ENCODE results near the gene PKIG.

The PKIG gene

DNA sequence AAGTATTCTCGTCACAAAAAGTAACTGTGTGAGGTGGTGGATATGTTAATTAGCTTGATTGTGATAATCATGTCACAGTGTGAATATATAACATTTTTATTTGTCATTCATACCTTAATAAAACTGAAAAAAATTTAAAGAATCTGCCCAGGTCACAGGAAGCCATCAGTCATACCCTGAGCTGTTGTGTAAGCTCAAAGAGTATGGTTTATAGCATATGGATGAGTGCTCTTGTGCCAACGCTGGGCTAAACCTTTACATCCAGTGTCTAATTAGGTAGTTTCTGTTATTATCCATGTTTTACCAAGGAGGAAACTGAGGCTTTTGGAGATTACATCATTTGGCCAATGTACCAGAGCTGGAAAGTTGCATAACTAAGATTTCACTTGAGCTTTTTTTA, 11.4 kb downstream of the PKIG start:
- no peaks in the 10 kb centered on the region for H3K36me3 ChIP-seq
- H3K9me3 ChIP-seq (ENCODE audit: severe bottlenecking): no peaks in the 10 kb centered on the region
- no peak for DNase-seq
- no peak overlapping the region for H3K4me3 ChIP-seq (ENCODE audit: low read depth, low read length)
- H3K27me3 ChIP-seq (ENCODE audit: insufficient read depth, low read depth, severe bottlenecking): no peaks in the 10 kb centered on the region
- no peak overlapping the region for H3K27ac ChIP-seq
- TF ChIP-seq, protein P1, sequence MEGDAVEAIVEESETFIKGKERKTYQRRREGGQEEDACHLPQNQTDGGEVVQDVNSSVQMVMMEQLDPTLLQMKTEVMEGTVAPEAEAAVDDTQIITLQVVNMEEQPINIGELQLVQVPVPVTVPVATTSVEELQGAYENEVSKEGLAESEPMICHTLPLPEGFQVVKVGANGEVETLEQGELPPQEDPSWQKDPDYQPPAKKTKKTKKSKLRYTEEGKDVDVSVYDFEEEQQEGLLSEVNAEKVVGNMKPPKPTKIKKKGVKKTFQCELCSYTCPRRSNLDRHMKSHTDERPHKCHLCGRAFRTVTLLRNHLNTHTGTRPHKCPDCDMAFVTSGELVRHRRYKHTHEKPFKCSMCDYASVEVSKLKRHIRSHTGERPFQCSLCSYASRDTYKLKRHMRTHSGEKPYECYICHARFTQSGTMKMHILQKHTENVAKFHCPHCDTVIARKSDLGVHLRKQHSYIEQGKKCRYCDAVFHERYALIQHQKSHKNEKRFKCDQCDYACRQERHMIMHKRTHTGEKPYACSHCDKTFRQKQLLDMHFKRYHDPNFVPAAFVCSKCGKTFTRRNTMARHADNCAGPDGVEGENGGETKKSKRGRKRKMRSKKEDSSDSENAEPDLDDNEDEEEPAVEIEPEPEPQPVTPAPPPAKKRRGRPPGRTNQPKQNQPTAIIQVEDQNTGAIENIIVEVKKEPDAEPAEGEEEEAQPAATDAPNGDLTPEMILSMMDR (IDR thresholded peaks at IDR 0.05; ENCODE audit: low read depth, low read length): no peak

DNA sequence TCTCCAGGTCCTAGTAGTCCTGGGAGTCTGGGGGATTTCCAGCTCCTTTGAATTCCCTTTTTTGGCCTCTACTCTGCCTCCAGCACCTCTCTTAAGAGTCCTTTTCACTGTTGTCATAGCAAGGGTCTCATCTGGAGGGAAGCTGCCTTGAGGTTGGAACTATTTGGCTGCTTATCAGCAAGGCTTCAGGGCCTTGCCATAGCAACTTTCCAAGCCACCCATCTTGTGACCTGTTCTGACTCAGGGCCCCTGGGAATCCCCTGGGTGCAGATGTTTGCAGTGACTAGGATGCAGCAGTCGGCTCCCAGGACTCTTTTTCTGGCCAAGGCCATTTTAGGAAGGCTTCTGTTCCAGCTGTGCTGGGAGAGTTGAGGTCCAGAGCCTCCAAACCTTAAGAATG, 12.4 kb downstream of the PKIG start:
- H3K27ac ChIP-seq: no peak overlapping the region
- no peaks in the 10 kb centered on the region for H3K36me3 ChIP-seq
- H3K27me3 ChIP-seq (ENCODE audit: insufficient read depth, low read depth, severe bottlenecking): no peaks in the 10 kb centered on the region
- H3K9me3 ChIP-seq (ENCODE audit: severe bottlenecking): no peaks in the 10 kb centered on the region
- no peak overlapping the region for H3K4me3 ChIP-seq (ENCODE audit: low read depth, low read length)
- DNase-seq: no peak
- TF ChIP-seq, protein P1 (IDR thresholded peaks at IDR 0.05; ENCODE audit: low read depth, low read length): no peak

DNA sequence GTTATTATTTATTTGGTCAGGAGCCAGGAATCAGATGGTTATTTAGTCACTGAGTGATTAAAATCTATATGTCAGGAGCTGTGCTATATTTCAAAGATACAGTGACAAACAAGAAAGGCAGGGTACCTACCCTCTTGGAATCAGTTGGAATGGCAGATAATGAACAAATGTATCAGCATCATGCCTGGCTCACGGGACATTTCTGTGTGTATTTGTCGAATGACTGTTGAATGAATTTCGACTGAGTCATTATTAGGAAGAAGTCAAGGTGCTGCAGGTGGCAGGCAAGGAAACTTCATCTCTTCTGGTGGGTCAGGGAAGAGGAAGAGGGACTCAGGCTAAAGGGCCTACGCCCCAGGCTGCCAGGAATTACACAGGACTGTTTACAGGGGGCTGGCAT, 13.6 kb downstream of the PKIG start:
- Histone ChIP-seq H3K27me3 (ENCODE audit: insufficient read depth, low read depth, severe bottlenecking) (no peaks in the 10 kb centered on the region), H3K27ac (no peak overlapping the region), H3K9me3 (ENCODE audit: severe bottlenecking) (no peaks in the 10 kb centered on the region), H3K36me3 (no peaks in the 10 kb centered on the region), H3K4me3 (ENCODE audit: low read depth, low read length) (no peak overlapping the region)
- no peak for DNase-seq
- TF ChIP-seq, protein P1 (IDR thresholded peaks at IDR 0.05; ENCODE audit: low read depth, low read length): no peak

- no peak overlapping the region for H3K4me3 ChIP-seq (ENCODE audit: low read depth, low read length)
- H3K36me3 ChIP-seq: no peaks in the 10 kb centered on the region
- no peaks in the 10 kb centered on the region for H3K27me3 ChIP-seq (ENCODE audit: insufficient read depth, low read depth, severe bottlenecking)
- DNase-seq: no peak
- TF ChIP-seq, protein P1 (IDR thresholded peaks at IDR 0.05; ENCODE audit: low read depth, low read length): no peak
- H3K9me3 ChIP-seq (ENCODE audit: severe bottlenecking): no peaks in the 10 kb centered on the region
- no peak overlapping the region for H3K27ac ChIP-seq
Measured at GRCh38 chr20:44596876-44597275, 14.5 kb downstream of the PKIG start.

DNA sequence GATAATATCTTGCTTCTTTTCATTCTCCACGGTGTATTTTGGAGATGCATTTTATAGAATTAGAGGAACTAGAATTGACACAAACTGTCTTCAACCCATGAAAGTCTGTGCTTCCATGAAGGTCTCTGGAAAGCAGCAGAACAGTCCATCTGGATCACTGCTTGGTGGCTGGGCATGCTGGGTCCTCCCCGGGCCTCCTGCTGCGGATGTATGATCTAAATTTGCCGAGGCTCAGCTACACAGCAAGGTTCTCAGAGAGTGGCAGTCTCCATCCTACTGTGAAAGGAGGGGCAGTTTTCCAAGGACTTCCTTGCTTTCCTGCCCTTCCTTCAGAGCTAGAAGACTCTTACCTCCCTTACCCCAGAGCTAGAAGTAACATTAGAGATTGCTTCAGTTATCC, 15.1 kb downstream of the PKIG start:
- Histone ChIP-seq H3K27me3 (ENCODE audit: insufficient read depth, low read depth, severe bottlenecking) (no peaks in the 10 kb centered on the region), H3K9me3 (ENCODE audit: severe bottlenecking) (no peaks in the 10 kb centered on the region), H3K36me3 (no peaks in the 10 kb centered on the region), H3K27ac (no peak overlapping the region), H3K4me3 (ENCODE audit: low read depth, low read length) (no peak overlapping the region)
- TF ChIP-seq, protein P1 (IDR thresholded peaks at IDR 0.05; ENCODE audit: low read depth, low read length): no peak
- no peak for DNase-seq

DNA sequence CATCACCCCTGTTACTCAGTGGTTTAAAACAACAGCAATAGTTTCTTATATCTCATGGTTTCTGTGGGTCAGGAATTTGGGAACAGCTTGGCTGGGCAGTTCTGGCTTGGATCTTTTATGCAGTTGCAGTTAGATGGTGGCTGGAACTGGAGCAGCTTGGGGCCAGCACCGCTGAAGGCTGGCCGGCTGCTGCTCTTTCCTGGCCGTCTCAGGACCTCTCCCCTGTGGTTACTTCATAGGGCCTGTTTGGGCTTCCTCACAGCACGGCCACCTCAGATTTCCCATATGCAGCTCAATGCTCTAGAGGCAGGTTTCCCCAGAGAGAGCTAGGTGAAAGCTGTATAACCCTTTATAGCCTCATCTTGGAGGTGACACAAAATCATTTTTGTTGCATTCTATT, 15.6 kb downstream of the PKIG start:
- H3K36me3 ChIP-seq: no peaks in the 10 kb centered on the region
- H3K4me3 ChIP-seq (ENCODE audit: low read depth, low read length): no peak overlapping the region
- H3K9me3 ChIP-seq (ENCODE audit: severe bottlenecking): no peaks in the 10 kb centered on the region
- TF ChIP-seq, protein P1 (IDR thresholded peaks at IDR 0.05; ENCODE audit: low read depth, low read length): no peak
- no peak overlapping the region for H3K27ac ChIP-seq
- DNase-seq: no peak
- no peaks in the 10 kb centered on the region for H3K27me3 ChIP-seq (ENCODE audit: insufficient read depth, low read depth, severe bottlenecking)
